H1 (cell line): ENCODE results near the gene TRIM62. TPM values are rescaled to one million over a fixed set of nuclear protein-coding genes. Genes with fewer than 3 reads are reported as not detected.

Source experiments
- CTCF ChIA-PET: fragments of 300-600 bp; sonication (Branson Sonifier 250); formaldehyde crosslinking; loops from one replicate; lab custom pipeline; 2021; ENCODE audit not compliant: partially characterized antibody; lab: Charles Lee
- POLR2A ChIA-PET: fragments of 300-600 bp; sonication (Branson Sonifier 250); formaldehyde crosslinking; loops from one replicate; lab custom pipeline; 2021; ENCODE audit warnings: inconsistent platforms; ENCODE audit not compliant: partially characterized antibody; lab: Charles Lee
- DNase-seq, 2 experiments: peaks; one replicate each; pipeline versions ENCODE4 v3.0.0 to v3.0.0-alpha.2; 2010 to 2022; ENCODE audit warnings: low spot score in 2 of 2, low read depth in 1 of 2, mixed read lengths in 1 of 2
- FAIRE-seq: peaks from 2 replicates; lab custom pipeline; 2011; peaks lifted over from hg19 to GRCh38; lab: Jason Lieb, UNC
- H2AFZ ChIP-seq: 2 replicates; pipeline ENCODE4 v1.8.1; 2012; ENCODE audit warnings: low read length, inconsistent platforms
- H2AK5ac ChIP-seq: 2 replicates; pipeline ENCODE4 v1.6.1; 2013; ENCODE audit warnings: low read depth, low read length
- H2BK120ac ChIP-seq: replicated peaks from 2 replicates; pipeline ENCODE3; 2013; ENCODE audit warnings: low read depth, low read length, inconsistent platforms
- H2BK12ac ChIP-seq: 2 replicates; pipeline ENCODE4 v1.6.1; 2013; ENCODE audit warnings: low read depth, low read length
- H2BK15ac ChIP-seq: 2 replicates; pipeline ENCODE4 v1.6.1; 2013; ENCODE audit warnings: low read length
- H2BK20ac ChIP-seq: 2 replicates; pipeline ENCODE4 v1.6.1; 2013; ENCODE audit warnings: low read length
- H2BK5ac ChIP-seq: 2 replicates; pipeline ENCODE4 v1.6.1; 2013; ENCODE audit warnings: low read depth, low read length
- H3K14ac ChIP-seq: 2 replicates; pipeline ENCODE4 v1.6.1; 2013; ENCODE audit warnings: inconsistent platforms; ENCODE audit not compliant: insufficient read length
- H3K18ac ChIP-seq: 2 replicates; pipeline ENCODE4 v1.6.1; 2013; ENCODE audit warnings: low read length; ENCODE audit errors: extremely low read depth
- H3K23ac ChIP-seq: 2 replicates; pipeline ENCODE4 v1.6.1; 2013; ENCODE audit warnings: inconsistent platforms; ENCODE audit not compliant: insufficient read length
- H3K23me2 ChIP-seq: 2 replicates; pipeline ENCODE4 v1.6.1; 2013; ENCODE audit warnings: low read depth, low read length
- H3K27ac ChIP-seq: 2 replicates; pipeline ENCODE4 v1.6.1; 2011; ENCODE audit warnings: low read depth, low read length, inconsistent platforms
- H3K27me3 ChIP-seq, 4 experiments: replicated peaks in 1 of 4; 1 replicate in 1 of 4; 2 replicates in 3 of 4; pipeline versions ENCODE4 v1.6.1 to v1.8.1; 2011 to 2013; ENCODE audit warnings: low read length in 3 of 4, mild to moderate bottlenecking in 3 of 4, inconsistent platforms in 2 of 4, mixed read lengths in 2 of 4, moderate library complexity in 1 of 4; ENCODE audit not compliant: control insufficient read depth in 3 of 4, insufficient read depth in 3 of 4; ENCODE audit errors: extremely low read depth in 1 of 4
- H3K36me3 ChIP-seq, 4 experiments: 2 replicates each; pipeline versions ENCODE4 v1.6.1 to v1.8.1; 2011 to 2013; ENCODE audit warnings: mild to moderate bottlenecking in 4 of 4, low read length in 3 of 4, moderate library complexity in 2 of 4, control low read depth in 1 of 4, inconsistent platforms in 1 of 4; ENCODE audit not compliant: insufficient read depth in 4 of 4, control insufficient read depth in 2 of 4
- H3K4ac ChIP-seq: replicated peaks from 2 replicates; pipeline ENCODE3; 2013; ENCODE audit warnings: low read length, low read depth, mixed read lengths, inconsistent platforms; ENCODE audit not compliant: insufficient read length
- H3K4me1 ChIP-seq, 4 experiments: replicated peaks in 1 of 4; 1 replicate in 1 of 4; 2 replicates in 3 of 4; pipeline versions ENCODE4 v1.6.1 to v1.8.1; 2011 to 2013; ENCODE audit warnings: low read length in 3 of 4, inconsistent platforms in 2 of 4, mixed read lengths in 1 of 4; ENCODE audit not compliant: insufficient read depth in 4 of 4, control insufficient read depth in 3 of 4
- H3K4me2 ChIP-seq, 2 experiments: 2 replicates each; pipeline versions ENCODE4 v1.6.1 to v1.8.1; 2011 to 2013; ENCODE audit warnings: low read depth in 2 of 2, low read length in 2 of 2, control low read depth in 1 of 2, inconsistent platforms in 1 of 2, mild to moderate bottlenecking in 1 of 2; ENCODE audit not compliant: insufficient read depth in 1 of 2
- H3K4me3 ChIP-seq, 4 experiments: fragments of 200-600, 300-600 bp in 1 of 4; sonication (generic), shearing (Covaris generic), sonication (Bioruptor Twin) in 1 of 4; 2 replicates each; pipeline versions ENCODE4 v1.5.1 to v1.8.1; 2011 to 2016; ENCODE audit warnings: low read length in 4 of 4, low read depth in 3 of 4, control low read depth in 2 of 4, inconsistent platforms in 2 of 4, mild to moderate bottlenecking in 2 of 4, mixed read lengths in 1 of 4, moderate library complexity in 1 of 4; ENCODE audit not compliant: insufficient read depth in 2 of 4; ENCODE audit errors: extremely low read depth in 1 of 4
- H3K56ac ChIP-seq: replicated peaks from 2 replicates; pipeline ENCODE3; 2013; ENCODE audit warnings: low read depth, mild to moderate bottlenecking, mixed read lengths, low read length, inconsistent platforms; ENCODE audit not compliant: insufficient read length
- H3K79me1 ChIP-seq: 2 replicates; pipeline ENCODE4 v1.6.1; 2013; ENCODE audit warnings: low read depth, low read length, control low read depth
- H3K79me2 ChIP-seq, 2 experiments: 2 replicates each; pipeline versions ENCODE4 v1.6.1 to v1.8.1; 2012 to 2013; ENCODE audit warnings: low read length in 2 of 2, mild to moderate bottlenecking in 2 of 2, inconsistent platforms in 1 of 2; ENCODE audit not compliant: insufficient read depth in 2 of 2, control insufficient read depth in 1 of 2
- H3K9ac ChIP-seq, 4 experiments: replicated peaks in 1 of 4; 1 replicate in 1 of 4; 2 replicates in 3 of 4; pipeline versions ENCODE4 v1.6.1 to v1.8.1; 2011 to 2013; ENCODE audit warnings: low read depth in 3 of 4, low read length in 3 of 4, control low read depth in 2 of 4, mild to moderate bottlenecking in 2 of 4, moderate library complexity in 2 of 4, inconsistent platforms in 1 of 4; ENCODE audit errors: extremely low read depth in 1 of 4
- H3K9me3 ChIP-seq, 2 experiments: 2 replicates each; pipeline versions ENCODE4 v1.6.1 to v1.8.1; 2012 to 2013; ENCODE audit warnings: mild to moderate bottlenecking in 2 of 2, moderate library complexity in 2 of 2, control low read depth in 1 of 2, inconsistent platforms in 1 of 2, low read depth in 1 of 2, low read length in 1 of 2, mixed read lengths in 1 of 2; ENCODE audit not compliant: insufficient read depth in 2 of 2
- H4K20me1 ChIP-seq, 2 experiments: replicated peaks in 1 of 2; 2 replicates each; pipeline versions ENCODE3 to v1.8.1; 2011 to 2013; ENCODE audit warnings: inconsistent platforms in 2 of 2, low read length in 2 of 2, mild to moderate bottlenecking in 1 of 2; ENCODE audit not compliant: insufficient read depth in 2 of 2, control insufficient read depth in 1 of 2
- H4K5ac ChIP-seq: 2 replicates; pipeline ENCODE4 v1.6.1; 2013; ENCODE audit warnings: low read length, low read depth, mixed read lengths, inconsistent platforms; ENCODE audit not compliant: insufficient read length
- H4K8ac ChIP-seq: 2 replicates; pipeline ENCODE4 v1.8.0; 2013; ENCODE audit warnings: mild to moderate bottlenecking, moderate library complexity, low read length, inconsistent platforms; ENCODE audit not compliant: insufficient read depth; ENCODE audit errors: extremely low read depth
- H4K91ac ChIP-seq: replicated peaks from 2 replicates; pipeline ENCODE3; 2013; ENCODE audit warnings: low read length, mixed read lengths, inconsistent platforms; ENCODE audit not compliant: insufficient read length
- FOSL1 ChIP-seq: IDR thresholded peaks from 2 replicates; pipeline ENCODE4 v1.6.1; 2011; ENCODE audit warnings: mild to moderate bottlenecking, low read depth, low read length, moderate library complexity; ENCODE audit not compliant: insufficient read depth
- TBP ChIP-seq: IDR thresholded peaks from 2 replicates; pipeline ENCODE4 v1.6.1; 2011; ENCODE audit warnings: low read depth, low read length, improper control_type of control experiment
- polyA plus RNA-seq, 7 experiments: library from polyadenylated mRNA; depleted of rRNA in 3 of 7; stranded (reverse) in 5 of 7; unstranded in 2 of 7; fragments of >200 nt in 5 of 7; fragments of 200-250 nt in 2 of 7; gene quantifications; 1 replicate in 5 of 7; 2 replicates in 1 of 7; 4 replicates in 1 of 7; pipeline versions ENCODE4 v1.2.1 to v1.2.3, GENCODE V29; 2011 to 2013; ENCODE audit warnings: missing spikeins in 2 of 7, mixed read lengths in 2 of 7
- total RNA-seq: library from RNA; stranded (reverse); fragmentation: NEBNext Ultra II Directional; extraction: Animal tissue kit (Norgen Biotek cat#: 25700); gene quantifications from 2 replicates; pipeline ENCODE4 v1.2.1, GENCODE V29; 2021
- TF ChIP-seq, protein P1 (sequence below): IDR thresholded peaks from 2 replicates; pipeline ENCODE4 v1.6.1; 2012; ENCODE audit warnings: inconsistent platforms

TRIM62 gene
- total and polyA plus RNA-seq, 2 of the 8 experiments (the other 6 are each of a cell fraction or from before 2014, with no cell fraction given): 6.3 to 10.8 TPM

DNA sequence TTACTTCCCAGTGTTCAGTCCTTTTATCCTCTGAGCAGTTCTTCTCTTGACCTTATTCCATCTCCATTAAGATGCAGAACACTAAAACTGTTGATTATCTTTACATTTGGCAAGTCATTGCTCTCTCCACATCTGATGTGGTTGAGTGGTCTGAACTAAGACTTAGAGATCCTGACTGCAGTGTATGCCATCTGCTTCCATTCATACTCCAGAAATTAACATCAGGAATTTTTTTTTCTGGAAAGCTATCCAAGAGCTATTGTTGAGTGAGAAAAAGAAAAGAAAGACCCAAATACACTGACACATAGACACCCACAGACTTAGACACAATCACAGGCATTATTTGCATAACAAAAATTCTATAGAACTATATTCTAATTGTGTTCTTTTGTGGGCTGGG is 3.7 kb upstream of the TRIM62 start:
- H3K9ac ChIP-seq: no peak overlapping the region
- H3K9me3 ChIP-seq: no peaks in the 10 kb centered on the region
- no peak for FAIRE-seq
- H2BK5ac ChIP-seq: no peak overlapping the region
- no peak overlapping the region for H2BK120ac ChIP-seq
- no peak overlapping the region for H2BK15ac ChIP-seq
- CTCF ChIA-PET: interaction anchor here (0.9 to 2.7 kb wide), 5 partner anchors 16 to 448 kb away, joined by 3 to 10 read pairs (median 6); no protein-coding TSS in a partner anchor
- H4K91ac ChIP-seq: no peak overlapping the region
- H2BK20ac ChIP-seq: no peak overlapping the region
- no peak for TF ChIP-seq TBP
- TF ChIP-seq, protein P1, sequence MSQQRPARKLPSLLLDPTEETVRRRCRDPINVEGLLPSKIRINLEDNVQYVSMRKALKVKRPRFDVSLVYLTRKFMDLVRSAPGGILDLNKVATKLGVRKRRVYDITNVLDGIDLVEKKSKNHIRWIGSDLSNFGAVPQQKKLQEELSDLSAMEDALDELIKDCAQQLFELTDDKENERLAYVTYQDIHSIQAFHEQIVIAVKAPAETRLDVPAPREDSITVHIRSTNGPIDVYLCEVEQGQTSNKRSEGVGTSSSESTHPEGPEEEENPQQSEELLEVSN: no peak
- TF ChIP-seq FOSL1: no peak
- H3K56ac ChIP-seq: no peak overlapping the region
- no peak overlapping the region for H2BK12ac ChIP-seq
- H3K79me1 ChIP-seq: no peaks in the 10 kb centered on the region
- peaks cover 0 to 13% (median 8%) of the 10 kb centered on the region in 4 experiments; a peak in 6 of 7 replicates for H3K4me1 ChIP-seq
- H3K14ac ChIP-seq: no peak overlapping the region
- POLR2A ChIA-PET: no interaction called here
- H3K23me2 ChIP-seq: peaks cover 15% of the 10 kb centered on the region
- H3K23ac ChIP-seq: no peak overlapping the region
- H3K4me3 ChIP-seq: no peak overlapping the region
- no peak overlapping the region for H4K8ac ChIP-seq
- no peak overlapping the region for H3K27ac ChIP-seq
- no peak overlapping the region for H2AFZ ChIP-seq
- no peak for DNase-seq
- H3K18ac ChIP-seq: no peak overlapping the region
- H4K20me1 ChIP-seq: peaks cover 0 to 7% of the 10 kb centered on the region in 2 experiments
- no peaks in the 10 kb centered on the region for H3K36me3 ChIP-seq
- H3K79me2 ChIP-seq: no peaks in the 10 kb centered on the region
- 0 out of 7 replicates have a peak, but pooled peaks cover 0 to 2% (median under 1%) of the 10 kb centered on the region in 4 experiments for H3K27me3 ChIP-seq
- H3K4ac ChIP-seq: no peak overlapping the region
- H2AK5ac ChIP-seq: no peak overlapping the region
- no peak overlapping the region for H3K4me2 ChIP-seq
- no peak overlapping the region for H4K5ac ChIP-seq
